NCI-H2029 (cell line): ENCODE measurements around the gene CPNE5.
A peak's percentile ranks its signal among the peaks of the same experiment; 100 is the strongest.

Experiments used
- DNase-seq: peaks from one replicate; lab custom pipeline; 2025; lab: John Stamatoyannopoulos, UW

The CPNE5 gene

DNA sequence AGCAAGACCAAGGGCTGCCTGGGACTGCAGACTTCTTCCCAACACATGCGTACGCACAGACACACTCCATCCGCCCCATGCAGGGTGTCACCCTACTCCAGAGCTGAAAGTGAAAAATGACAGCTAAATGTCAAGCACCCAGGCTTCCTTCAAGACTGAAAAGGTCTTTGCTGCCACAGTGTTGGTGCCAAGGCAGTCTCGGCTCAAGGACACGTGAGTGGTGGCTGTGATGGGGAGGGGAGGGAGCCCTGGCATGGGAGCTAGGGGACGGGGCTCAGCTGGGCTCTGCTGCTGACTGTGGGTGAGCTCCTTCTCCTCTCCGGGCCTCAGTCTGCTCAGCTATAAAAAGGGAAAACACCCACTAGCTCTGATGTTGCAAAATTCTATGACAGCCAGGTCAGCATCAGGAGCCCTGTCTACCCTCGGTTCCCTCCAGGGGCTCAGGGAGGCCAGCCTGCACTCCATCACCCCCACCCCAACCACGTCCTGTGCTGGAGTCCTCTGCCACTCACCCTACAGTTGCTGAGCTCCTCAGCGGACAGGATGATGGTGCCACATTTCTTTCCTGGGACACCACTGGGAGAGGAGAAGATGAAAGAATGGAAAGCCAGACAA is 47.6 kb downstream of the CPNE5 start:
- DNase-seq = no peak

DNA sequence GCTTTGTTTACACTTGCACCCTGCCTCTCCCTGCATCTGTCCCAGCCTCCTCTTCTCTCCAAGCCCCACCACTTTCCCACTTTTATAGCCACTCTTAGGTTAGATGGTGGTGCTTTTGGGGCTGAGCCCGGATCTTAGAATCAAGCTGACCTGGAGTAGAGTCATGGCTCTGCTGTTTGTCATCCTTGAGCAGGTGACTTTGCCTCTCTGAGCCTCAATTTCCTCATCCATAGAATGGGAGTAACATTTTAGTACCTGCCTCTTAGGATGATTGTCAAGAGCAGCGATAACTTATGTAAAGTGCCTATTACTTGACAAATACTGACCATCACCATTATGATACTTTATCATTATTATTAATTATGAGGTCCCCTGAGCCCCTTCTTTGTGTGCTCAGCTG is 48.2 kb downstream of the CPNE5 start:
- DNase-seq = no peak

DNA sequence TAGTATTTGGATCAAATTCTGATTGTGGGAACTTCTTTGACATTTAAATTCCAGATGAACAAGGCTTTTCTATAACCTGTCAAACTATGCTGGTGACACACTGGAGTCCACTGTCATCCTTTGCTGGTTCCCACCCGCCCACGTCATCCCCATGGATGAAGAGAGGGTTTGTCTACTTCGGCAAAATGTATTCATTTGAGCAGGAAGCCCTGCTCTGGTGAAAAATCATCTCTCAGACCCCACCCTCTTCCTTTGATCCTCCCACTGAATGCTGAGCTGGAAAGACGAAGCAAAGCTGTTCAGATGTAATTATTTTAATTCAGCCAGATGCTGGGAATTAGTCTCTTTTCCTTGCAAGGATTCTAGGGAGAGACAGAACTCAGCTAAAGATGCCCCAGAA is 50.5 kb downstream of the CPNE5 start:
- no peak for DNase-seq

DNA sequence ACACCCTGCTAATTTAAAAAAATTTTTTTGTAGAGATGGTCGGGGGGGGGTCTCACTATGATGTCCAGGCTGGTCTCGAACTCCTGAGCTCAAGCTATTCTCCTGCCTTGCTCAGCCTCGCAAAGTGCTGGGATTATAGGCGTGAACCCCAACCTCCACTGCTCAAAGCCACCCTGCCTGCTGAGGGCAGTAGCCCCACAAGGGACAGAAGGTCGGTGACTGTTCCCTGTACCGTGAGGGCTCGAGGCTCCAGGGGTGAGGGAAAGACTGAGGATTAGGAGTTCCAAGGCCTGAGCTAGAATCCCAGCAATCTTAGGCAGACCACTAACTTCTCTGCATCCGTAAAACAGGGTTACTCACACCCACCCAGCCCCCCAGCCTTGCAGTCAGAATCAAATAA is 51.1 kb downstream of the CPNE5 start:
- DNase-seq = no peak

DNA sequence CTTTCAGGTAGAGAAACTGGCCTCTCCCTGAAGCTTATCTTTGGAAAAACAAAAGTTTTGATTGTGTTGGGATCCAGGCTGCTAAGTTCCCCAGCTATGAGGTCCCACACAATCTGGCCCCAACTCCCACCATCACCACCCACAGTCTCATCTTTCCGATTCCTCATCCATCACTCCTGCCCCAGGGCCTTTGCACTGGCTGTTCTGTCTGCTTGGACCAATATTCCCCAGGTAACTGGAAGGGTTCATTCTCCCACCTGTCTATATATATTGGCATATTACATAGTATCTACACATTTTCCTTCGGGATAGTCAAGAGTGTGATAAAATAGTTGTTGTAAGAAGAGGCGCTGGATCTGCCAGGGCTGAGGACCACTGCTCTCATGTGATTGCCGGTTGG is 52.0 kb downstream of the CPNE5 start:
- DNase-seq = no peak

DNA sequence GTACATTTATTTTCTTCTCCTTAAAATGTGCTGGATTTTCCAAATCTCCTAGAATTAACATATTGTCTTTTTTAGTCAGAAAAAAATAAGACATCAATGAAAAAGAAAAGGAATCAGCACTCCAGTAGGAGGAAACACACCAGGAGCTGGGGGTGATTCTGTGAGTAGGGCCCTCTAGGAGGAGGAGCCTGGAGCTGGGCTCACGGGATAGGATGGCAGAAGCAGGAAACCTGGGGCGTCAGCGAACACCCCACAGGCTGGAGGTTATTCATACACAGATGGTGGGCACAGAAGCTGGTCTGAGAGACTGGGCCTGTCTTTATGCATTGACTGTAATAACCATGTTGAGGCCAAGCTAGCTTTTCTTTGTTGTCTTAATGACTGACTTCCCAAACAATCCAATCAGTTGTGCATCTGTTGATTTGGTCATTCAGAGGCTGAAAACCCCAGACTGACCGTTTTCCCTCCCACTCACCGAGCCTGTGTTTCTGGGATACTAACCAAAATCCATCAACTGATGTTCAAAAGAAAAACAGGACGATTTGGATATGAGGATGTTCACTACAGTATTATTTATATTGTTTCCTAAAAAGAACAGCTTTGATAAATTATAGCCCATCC is 53.1 kb downstream of the CPNE5 start:
- no peak for DNase-seq

DNA sequence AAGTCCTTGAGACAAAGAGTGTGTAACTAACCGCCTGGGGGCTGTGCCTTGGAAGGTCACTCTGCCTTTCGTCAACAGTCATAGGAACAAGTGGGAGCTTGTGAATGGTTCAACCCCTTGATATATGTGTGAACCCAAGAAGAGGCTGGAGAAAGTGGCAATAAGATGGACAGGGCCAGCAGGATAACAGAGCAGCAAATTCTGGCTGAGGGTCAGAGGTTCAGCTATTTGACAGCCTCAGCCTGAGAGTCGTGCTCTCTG is 54.9 kb downstream of the CPNE5 start:
- no peak for DNase-seq

DNA sequence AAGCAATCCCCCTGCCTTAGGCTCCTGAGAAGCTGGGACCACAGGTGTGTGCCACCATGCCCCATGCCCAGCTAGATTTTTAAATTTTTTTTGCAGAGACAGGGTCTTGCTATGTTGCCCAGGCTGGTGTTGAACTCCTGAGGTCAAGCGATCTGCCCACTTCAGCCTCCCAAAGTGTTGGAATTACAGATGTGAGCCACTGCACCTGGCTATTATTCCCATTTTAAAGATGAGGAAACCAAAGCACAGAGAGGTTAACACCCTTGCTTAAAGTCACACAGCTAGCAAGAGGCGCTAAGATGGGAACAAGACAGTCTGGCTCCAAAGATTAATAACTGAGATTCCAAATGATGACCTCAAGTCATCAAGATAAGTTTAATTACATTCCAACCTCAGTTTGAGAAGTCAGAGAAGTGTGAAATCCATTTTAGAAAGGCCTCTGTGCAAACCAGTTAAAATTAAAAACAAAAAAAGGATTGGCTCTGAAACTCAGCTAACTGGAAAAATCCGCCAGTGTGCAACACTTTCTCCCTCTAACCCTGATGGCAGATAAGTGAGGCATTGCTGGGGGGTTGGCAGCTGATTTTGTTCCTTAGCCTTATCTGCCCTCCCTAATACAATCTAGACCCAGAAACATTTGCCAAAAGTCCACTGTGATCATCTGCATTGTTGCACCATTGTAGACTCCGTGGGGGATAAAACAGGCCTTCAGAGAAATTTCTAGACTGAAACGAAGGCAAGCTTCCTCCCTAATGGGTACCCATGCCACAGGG is 55.5 kb downstream of the CPNE5 start:
- DNase-seq = no peak

DNA sequence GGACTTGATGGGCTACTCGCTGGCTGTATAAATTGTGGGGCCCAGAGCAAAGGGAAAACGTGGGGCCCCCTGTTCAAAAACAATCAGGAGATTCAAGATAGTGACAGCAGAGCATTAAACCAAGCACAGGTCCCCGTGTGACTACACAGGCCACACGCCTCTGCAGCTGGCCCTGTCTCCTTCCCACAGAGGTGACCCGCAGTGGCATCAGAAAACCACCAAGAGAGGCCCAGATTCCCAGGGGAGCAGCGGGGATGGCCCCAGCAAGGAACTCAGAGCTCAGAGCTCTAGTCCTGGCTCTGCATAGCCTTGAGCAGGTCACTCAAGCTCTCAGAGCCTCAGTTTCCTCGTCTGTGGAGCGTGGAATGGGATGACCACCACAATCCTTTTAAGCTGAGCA is 57.6 kb downstream of the CPNE5 start:
- DNase-seq = no peak

DNA sequence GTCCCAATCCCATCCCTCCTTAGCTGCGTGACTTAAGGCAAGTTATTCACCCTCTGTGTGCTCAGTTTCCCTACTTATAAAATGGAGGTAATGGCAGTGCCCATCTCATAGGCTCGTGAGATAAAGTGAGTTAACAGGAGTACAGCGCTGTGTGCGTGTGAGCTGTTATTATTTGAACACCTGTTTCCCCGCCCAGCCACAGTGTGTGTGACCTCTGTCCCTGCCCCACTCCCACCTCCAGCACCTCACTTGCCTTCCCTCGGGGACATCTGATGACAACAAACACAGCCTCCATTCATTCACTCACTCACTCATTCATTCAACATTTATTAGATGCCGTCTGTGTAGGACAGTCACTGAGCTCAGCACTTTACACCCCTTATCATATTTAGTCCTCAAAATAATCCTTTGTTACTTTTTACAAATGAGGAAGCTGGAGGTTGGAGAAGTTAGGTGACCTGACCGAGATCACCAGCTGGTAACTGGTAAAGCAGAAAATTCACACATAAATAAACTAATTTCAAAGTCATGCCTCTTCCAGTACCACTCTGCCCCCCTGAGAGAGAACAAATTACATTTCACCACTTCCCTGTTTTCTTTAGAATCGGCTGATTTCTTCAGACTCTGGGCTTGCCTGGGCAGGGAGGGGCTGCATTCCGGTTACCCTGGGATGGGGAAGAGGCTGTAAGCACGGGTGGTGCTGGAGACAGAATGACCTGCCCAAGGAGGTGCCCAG is 58.6 kb downstream of the CPNE5 start:
- DNase-seq = no peak

DNA sequence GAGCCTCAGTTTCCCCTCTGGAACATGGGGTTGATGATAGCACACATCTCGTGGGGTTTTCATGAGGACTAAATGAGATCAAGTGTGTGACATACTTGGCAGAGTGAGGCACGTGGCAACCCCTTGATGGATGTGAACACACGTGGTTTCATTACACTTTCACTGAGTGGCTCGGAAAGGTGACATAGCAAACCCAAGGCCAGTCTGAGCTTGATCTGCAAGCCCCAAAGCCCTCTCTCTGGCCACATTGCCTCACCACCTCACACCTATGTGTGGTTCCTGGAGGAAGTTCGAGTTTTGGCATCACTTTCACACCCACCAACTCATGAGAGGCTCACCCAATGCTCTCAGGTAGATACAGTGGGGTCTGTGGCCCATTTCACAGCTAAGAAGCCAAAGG is 60.0 kb downstream of the CPNE5 start:
- DNase-seq = no peak

DNA sequence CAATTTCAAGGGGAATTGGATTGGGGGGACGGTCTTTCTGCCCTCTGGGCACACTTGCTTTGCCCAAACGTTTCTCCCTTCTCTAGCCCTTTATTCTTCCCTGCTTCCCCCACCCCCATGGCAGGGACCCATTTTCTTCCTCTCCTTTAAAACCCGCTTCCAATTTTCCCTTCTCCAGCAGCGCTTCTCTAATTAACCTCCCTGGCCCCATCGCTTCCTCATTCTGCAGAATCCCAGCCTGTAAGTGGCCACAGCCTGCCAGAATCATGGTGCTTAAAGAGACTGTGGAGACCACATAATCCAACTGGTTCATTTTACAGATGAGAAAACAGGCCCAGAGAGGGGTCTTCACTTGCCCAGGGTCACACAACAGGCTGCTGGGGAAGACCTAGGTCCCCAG is 61.4 kb downstream of the CPNE5 start:
- DNase-seq = no peak

DNA sequence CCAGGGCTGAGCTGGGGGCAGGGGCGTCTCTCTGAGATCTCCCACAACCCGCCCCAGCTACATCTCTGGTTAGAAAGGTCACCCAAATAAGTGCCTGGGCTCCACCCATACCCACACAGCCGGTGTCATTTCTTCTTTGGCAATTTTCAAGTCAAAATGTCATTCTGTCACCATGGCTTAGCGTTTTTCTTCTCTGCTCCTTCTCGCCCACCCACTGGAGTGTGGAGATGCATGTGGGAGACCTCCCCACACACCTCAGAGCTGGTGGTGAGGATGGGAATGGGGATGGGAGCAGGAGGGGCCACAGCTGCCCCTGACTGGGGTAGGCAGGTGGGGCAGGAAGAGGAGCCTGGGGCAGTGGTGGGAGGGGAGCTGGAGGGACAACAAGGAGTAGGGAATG is 63.1 kb downstream of the CPNE5 start:
- DNase-seq = no peak

DNA sequence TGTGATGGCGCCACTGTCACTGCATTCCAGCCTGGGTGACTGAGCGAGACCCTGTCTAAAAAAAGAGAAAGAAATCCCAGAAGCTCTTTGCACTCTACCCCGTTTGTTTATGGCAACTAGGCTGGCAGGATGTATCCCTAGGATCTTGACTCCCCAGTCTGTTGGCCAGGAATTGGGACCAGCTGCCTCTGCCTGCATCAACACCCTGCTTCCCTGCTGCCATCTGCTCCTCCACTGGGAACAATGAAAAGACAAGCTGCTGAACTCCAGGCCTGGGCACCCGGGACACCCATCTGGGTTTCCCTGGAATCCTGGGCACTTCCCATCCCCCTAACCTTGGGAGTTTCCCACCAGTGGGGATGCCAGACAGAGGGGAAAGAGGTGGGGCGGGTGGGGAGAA is 64.9 kb downstream of the CPNE5 start:
- no peak for DNase-seq

DNA sequence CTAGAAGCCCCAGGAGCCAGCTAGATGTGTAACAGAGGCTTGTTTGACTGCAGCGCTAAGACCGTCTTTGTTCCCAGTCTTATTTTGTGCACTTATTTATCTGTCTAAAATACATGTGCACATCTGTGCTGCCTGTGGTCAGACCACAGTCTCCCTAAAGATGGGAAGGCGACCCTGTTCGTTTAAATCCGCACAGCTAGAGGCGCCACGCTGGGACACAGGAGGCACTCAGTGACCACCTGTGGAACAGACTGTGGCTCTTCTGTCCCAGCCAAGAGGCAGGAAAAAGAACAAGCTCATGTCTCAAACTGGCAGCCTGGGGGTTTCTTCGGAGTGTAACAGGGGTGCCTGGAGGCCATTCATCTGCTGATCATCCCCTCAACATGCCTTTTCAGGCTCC is 66.8 kb downstream of the CPNE5 start:
- no peak for DNase-seq

DNA sequence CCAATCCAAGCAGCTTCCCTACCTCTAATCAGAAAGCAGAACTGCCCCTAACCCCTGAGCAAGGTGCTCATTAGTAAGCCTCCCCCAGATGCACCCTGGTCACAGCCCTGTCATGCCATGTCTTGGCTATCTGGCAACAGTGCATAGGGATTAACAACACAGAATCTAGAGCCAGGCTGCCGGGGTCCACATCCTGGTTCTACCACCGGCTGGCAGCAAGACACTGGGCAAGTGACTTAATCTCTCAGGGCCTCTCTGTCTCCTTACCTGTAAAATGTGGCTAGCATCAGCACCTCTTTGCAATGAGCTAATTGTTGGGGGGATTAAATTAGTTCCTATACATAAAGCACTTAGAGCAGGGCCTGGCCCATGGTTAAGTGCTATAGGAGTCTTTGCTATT is 68.1 kb downstream of the CPNE5 start:
- DNase-seq = no peak

DNA sequence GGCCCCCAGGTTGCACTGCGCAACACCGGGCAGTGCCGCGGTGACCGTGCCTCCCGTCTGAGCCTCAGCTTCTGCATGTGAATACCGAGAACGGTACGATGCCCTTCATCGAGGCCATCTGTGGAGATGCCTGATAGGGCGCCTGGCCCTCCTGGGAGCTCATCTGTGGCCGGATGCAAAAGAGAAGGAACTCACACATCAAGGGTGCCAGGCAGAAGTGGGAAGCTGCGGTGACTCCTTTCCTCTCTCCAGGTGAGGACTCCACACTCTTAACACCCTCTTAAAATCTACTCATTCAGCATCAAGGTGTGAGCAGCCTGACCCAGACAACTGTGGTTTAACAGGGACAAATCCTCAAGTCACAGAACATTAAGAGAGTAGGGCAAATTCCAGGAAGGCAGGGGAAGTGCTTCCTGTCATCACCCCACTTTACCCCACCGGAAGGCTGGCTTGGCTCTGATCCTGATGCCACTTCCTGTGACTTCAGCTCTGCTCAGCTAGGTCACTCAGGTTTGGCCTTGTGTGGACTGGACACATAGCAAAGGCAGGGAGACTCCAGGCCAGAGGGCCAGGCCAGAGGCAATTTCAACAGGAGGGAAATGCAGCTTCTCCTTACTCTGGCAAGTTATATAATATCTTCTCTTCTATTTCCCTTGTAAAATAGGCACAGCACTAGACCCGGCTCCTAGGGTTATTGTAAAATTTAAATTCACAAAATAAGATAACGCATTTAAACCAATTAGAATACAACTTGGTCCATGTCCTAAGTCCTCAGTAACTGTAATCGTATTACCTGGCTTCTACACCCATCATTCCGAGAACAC is 69.4 kb downstream of the CPNE5 start:
- DNase-seq = no peak

DNA sequence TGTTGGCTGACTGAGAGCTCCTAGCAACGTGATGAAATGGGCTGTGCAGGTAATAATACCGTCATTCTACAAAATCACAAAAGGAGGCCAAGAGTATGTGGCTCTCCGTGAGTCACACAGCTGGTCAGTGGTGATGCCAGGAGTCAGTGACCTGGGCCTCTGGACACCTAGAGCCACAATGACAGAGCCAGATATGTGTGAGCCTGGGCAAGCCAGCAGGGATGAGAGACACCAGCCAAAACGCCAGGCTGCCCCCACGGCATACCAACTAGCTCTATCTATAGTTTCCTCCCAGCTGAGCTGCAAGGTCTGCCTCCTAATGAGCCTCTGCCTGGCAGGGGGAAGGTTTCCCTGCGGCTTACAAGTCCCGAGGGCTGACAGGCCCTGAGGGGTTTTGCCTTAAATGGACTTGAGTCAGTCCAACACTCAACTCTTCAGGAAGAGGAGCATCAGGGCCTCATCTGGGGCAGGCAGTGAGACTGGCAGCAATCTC is 70.0 kb downstream of the CPNE5 start:
- no peak for DNase-seq

DNA sequence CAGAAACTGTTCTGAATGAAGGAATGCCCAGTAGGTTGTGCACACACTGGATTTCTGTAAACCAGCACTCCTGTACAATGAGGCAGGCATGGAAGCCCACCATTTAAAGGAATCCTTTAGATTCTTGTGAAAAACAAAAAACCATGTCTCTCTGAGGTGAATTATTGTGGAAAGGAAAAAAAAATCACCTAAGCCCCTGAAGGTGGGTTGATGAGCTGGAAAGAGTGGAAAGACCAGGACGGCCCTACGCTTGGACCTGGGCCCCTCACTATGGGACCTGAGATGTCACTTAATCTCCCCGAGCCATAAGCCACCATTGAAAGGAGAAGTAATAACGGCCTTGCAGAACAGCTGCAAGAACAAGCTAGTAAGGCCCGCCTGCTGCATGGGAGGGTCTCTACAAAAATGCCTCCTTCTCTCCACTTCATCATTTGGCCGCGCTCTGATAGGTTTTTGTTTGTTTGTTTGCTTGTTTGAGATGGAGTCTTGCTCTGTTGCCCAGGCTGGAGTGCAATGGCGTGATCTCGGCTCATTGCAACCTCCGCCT is 72.8 kb downstream of the CPNE5 start:
- no peak for DNase-seq

DNA sequence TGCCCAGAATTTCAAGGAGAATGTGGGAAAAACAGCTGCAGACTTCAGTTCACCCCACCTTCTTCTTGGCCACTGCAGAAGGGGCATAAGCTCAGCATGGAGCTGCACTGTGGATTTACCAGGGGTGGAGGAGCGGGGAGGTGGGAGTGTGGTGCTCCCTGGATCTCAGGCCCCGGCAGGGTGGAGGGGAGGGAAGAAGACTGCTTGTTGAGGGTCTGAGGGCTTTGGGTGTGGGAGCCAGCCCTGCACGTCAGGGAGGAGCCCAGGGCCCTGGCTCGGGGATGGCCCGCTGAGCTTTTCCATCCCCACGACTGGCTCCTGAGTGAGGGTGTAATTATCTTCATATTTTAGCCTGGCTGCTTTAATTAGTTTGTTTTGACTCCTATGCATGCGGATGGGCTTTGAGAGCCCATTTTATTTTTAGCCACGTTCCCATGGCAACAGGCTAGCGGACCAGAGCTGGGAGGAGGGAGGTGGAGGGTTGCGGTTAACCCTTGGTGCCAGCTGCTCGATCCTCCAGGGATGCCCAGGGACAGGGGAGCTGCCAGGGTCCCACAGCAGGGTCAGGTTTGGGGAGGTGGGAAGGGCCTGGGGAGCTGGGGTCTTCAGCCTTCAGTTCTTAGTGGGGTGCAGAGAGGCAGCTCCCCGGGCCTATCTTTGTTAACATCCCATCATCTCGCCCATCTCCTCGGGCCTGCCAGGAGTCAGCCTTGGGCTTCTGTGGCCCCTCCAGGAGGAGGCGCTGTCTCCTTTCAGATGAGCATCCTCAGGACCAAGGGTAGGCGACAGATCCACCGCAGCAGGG is 73.4 kb downstream of the CPNE5 start:
- peak; percentile 69 for DNase-seq

DNA sequence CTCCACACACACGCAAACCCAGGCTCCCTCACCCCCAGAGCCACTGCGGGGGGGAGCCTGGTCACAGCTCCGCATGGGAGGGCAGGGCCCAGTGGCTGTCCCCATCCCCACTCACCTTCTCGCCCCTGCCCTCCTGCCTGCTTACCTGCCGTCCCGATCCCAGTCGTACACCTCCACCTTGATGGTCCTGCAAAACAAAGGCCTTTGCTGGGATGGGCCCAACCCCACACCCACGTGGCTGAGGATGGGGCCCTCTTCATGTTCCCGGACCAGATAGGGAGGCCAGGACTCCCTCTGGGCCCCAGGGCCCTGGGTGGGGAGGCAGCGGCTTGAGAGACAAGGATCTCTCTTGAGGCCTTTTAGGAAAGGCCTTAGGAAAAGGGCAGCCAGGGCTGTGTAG is 74.1 kb downstream of the CPNE5 start:
- no peak for DNase-seq
